Astrocyte of the spinal cord (primary cell): Measurements from ENCODE around the gene TSC22D2.

Experiments
- DNase-seq: peaks from one replicate; pipeline ENCODE4 v3.0.0; 2011; ENCODE audit warnings: low read depth, low spot score
- H3K4me3 ChIP-seq: 2 replicates; pipeline ENCODE4 v1.5.1; 2011; ENCODE audit warnings: low read depth, mild to moderate bottlenecking, low read length, moderate library complexity
- CTCF ChIP-seq: IDR thresholded peaks from 2 replicates; pipeline ENCODE4 v1.5.1; 2012; ENCODE audit warnings: low read depth, mild to moderate bottlenecking, low read length, inconsistent platforms
- in situ Hi-C: cut with HindIII; loops from 2 replicates; pipeline ENCODE4 v1.10.0; 2017; ENCODE audit warnings: low sequenced_read_pairs

Gene TSC22D2

GRCh38 chr3:150404023-150404422, 4.1 kb upstream of the TSC22D2 start:
- H3K4me3 ChIP-seq, result no peak overlapping the region
- TF ChIP-seq CTCF, result no peak
- in situ Hi-C loops, result no loop called here
- no peak for DNase-seq

GRCh38 chr3:150407051-150407807, 869 bp upstream of the TSC22D2 start:
- peak overlapping the region; percentile 50 for H3K4me3 ChIP-seq
- DNase-seq, result no peak
- TF ChIP-seq CTCF, result no peak
- in situ Hi-C loops, result no loop called here

GRCh38 chr3:150407808-150408220, 284 bp upstream of the TSC22D2 start:
- no peak for DNase-seq
- H3K4me3 ChIP-seq, result peak overlapping the region; percentile 50
- no peak for TF ChIP-seq CTCF
- in situ Hi-C loops, result no loop called here

GRCh38 chr3:150409125-150409511, 1.0 kb downstream of the TSC22D2 start:
- peak overlapping the region; percentile 98 for H3K4me3 ChIP-seq
- TF ChIP-seq CTCF, result no peak
- DNase-seq, result no peak
- in situ Hi-C loops, result no loop called here

GRCh38 chr3:150409512-150410310, 1.6 kb downstream of the TSC22D2 start:
- in situ Hi-C loops, result no loop called here
- peak; percentile 55 for TF ChIP-seq CTCF
- DNase-seq, result peak; percentile 78
- H3K4me3 ChIP-seq, result peak overlapping the region; percentile 98

- no peak for TF ChIP-seq CTCF
- no peak for DNase-seq
- peak overlapping the region; percentile 98 for H3K4me3 ChIP-seq
- in situ Hi-C loops, result no loop called here
These were observed 2.4 kb downstream of the TSC22D2 start for GRCh38 chr3:150410311-150411105.
